GM18508 (cell line): Measurements from ENCODE around the gene RNASE9.
"Not testable (repeated sequence)": the region's sequence is repeated elsewhere in the genome, so short reads cannot be mapped to it uniquely, and the experiment has no call there.

ENCODE experiments used
- ATAC-seq: cut with Tn5 transposase; IDR thresholded peaks from one replicate; pipeline ENCODE4 v1.9.1; 2021; ENCODE audit warnings: moderate number of reproducible peaks; ENCODE audit not compliant: insufficient read depth, unreplicated experiment

Gene RNASE9

DNA sequence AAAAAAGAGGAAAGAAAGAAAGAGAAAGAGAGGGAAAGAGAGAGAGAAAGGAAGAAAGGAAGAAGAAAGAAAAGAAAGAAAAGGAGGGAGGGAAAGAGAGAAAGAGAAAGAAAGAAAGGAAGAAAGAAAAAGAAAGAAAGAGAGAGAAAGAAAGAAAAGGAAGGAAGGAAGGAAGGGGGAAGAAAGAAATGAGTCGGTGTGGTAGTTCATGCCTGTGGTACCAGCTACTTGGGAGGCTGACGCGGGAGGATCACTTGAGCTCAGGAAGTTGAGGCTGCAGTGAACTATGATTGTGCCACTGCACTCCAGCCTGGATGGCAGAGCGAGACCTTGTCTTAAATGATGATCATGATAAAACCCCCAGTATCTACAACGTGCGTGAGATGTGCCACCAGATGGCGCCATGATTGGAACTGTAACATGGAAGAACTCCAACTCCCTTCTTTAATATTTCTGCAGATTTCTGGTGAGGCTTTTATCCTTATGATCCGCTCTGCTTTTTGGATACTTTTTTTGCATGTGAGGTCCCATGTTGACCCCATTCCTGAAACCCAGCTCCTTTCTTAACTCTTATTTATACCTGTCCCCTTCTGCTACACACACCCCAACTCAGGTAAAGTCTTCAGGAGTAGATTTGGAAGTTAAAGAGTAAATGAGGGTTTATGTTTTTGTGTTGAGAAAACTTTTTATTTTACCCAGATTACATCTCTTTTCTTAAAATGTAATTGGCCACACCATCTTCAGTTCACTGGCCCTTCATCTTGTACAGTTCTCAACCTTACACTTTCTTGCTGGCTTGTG lies 29.9 kb downstream of the RNASE9 start:
- ATAC-seq, result no peak

GRCh38 chr14:20529806-20530205 lies 31.0 kb downstream of the RNASE9 start:
- ATAC-seq, result no peak

GRCh38 chr14:20524027-20524426 lies 36.8 kb downstream of the RNASE9 start:
- no peak for ATAC-seq

- no peak for ATAC-seq
Observed at GRCh38 chr14:20522332-20522731, 38.5 kb downstream of the RNASE9 start.

GRCh38 chr14:20516921-20517320 lies 43.9 kb downstream of the RNASE9 start:
- no peak for ATAC-seq

DNA sequence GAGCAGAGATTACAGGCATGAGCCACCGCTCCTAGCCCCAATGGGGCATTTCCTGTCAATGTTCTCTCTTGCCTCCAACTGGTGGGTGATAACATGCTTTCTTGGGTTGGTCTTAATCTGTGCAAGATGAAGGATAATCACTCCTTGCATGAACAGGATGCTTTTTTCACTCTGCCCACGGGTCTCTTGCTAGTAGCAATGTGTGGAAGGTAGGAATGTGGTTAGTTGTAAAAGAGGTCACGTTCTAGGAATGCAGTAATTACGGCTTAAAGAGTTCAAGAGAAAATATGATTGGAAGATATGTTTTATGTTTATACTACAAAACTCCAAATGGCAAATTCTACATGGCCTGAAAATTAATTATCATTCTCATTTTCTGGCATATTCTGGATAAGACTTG lies 45.0 kb downstream of the RNASE9 start:
- ATAC-seq, result no peak

DNA sequence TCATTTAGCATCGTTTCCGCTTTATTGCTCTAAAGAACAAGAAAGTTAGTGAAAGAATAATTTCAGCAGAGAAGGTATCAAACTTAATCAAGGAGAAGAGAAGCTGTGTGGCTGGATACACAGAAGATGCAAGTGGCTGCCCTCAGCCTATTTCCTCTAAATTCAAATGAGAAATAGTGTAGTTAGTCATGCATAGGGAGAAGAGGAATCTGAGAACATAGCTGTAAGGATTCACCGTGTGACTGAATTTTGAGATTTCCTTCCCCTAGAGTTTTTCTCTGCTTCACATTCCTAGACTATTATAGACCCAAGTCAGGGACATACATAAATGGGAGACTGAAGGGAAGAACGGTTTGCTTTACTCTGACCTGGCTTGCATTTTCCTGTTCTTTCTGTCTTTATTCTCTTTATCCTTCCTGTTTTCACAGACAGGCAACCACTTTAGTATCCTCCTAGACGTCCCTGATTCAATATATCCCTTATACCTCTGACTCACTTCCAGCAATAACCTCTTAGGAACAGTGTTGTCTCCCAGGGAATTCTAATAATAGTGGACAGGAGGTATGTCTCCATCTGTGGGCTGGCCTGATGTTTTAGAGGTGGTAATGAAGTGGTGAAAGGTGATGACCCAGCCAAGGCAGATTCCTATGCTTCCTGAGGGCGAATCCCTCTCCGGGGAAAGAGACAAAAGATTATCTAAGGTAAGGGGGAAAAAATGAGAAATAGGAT lies 48.5 kb downstream of the RNASE9 start:
- ATAC-seq, result no peak

DNA sequence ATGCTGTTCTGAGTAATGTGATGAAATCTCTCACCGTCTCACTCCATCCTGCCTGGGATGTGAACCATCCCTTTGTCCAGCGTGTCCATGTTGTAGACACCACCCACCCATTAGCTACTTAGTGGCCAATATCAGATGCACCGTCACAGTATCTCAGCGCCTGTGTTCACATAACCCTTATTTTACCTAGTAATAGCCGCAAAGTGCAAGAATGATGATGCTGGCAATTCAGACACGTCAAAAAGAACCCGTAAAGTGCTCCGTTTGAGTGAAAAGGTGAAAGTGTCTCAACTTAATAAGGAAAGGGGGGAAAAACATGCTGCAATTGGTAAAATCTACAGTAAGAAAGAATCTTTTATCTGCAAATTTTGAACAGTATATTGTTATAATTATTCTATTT lies 52.5 kb downstream of the RNASE9 start:
- ATAC-seq, result no peak

DNA sequence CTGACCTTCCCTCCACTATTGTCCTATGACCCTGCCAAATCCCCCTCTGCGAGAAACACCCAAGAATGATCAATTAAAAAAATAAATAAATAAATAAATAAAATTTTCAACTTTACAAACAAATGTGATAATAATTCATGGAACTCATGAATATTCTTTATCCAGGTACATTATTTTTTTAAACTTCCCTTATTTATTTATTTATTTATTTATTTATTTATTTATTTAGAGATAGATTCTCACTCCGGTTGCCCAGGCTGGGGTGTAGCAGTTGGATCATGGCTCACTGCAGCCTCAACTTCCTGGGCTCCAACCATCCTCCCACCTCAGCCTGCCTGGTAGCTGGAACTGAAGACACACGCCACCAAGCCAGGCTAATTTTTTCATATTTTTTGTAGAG lies 53.3 kb downstream of the RNASE9 start:
- not testable (repeated sequence) for ATAC-seq

DNA sequence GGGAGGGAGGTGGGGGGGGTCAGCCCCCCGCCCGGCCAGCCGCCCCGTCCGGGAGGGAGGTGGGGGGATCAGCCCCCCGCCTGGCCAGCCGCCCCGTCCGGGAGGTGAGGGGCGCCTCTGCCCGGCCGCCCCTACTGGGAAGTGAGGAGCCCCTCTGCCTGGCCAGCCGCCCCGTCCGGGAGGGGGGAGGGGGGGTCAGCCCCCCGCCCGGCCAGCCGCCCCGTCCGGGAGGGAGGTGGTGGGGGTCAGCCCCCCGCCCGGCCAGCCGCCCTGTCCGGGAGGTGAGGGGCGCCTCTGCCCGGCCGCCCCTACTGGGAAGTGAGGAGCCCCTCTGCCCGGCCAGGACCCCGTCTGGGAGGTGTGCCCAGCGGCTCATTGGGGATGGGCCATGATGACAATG lies 54.1 kb downstream of the RNASE9 start:
- ATAC-seq, result not testable (repeated sequence)

GRCh38 chr14:20506276-20506675 lies 54.6 kb downstream of the RNASE9 start:
- ATAC-seq, result not testable (repeated sequence)
